SJSA1 (cell line): Measurements from ENCODE around the gene SLC7A8. TPM values are rescaled to one million over a fixed set of nuclear protein-coding genes. Genes with fewer than 3 reads are reported as not detected.

Experiments
- DNase-seq, 2 experiments: peaks; one replicate each; pipeline ENCODE4 v3.0.0-alpha.2; 2015 to 2020; ENCODE audit warnings: low spot score in 2 of 2, low read depth in 1 of 2
- H3K27ac ChIP-seq: fragments of 250-450 bp; sonication (Bioruptor Pico); 2 replicates; pipeline ENCODE4 v1.5.1; 2020; ENCODE audit warnings: mild to moderate bottlenecking, moderate library complexity
- H3K27me3 ChIP-seq: fragments of 250-450 bp; sonication (Bioruptor Pico); replicated peaks from 2 replicates; pipeline ENCODE4 v1.5.1; 2020; ENCODE audit warnings: mild to moderate bottlenecking, moderate library complexity
- H3K36me3 ChIP-seq: fragments of 250-450 bp; sonication (Bioruptor Pico); 2 replicates; pipeline ENCODE4 v1.5.1; 2020; ENCODE audit warnings: mild to moderate bottlenecking
- H3K4me1 ChIP-seq: fragments of 250-450 bp; sonication (Bioruptor Pico); replicated peaks from 2 replicates; pipeline ENCODE4 v1.6.1; 2021; ENCODE audit warnings: mild to moderate bottlenecking
- H3K4me3 ChIP-seq: fragments of 250-450 bp; sonication (Bioruptor Pico); 2 replicates; pipeline ENCODE4 v1.5.1; 2020; ENCODE audit warnings: mild to moderate bottlenecking
- H3K9me3 ChIP-seq: fragments of 250-450 bp; sonication (Bioruptor Pico); replicated peaks from 2 replicates; pipeline ENCODE4 v1.5.1; 2020; ENCODE audit warnings: mild to moderate bottlenecking
- total RNA-seq: library from RNA; depleted of rRNA; stranded (reverse); fragments of >200 nt; shearing (Covaris generic); gene quantifications from 2 replicates; pipeline ENCODE4 v1.2.3, GENCODE V29; 2014

Gene SLC7A8
- total RNA-seq, 1 experiment from 2014 or later: 0.45 TPM

DNA sequence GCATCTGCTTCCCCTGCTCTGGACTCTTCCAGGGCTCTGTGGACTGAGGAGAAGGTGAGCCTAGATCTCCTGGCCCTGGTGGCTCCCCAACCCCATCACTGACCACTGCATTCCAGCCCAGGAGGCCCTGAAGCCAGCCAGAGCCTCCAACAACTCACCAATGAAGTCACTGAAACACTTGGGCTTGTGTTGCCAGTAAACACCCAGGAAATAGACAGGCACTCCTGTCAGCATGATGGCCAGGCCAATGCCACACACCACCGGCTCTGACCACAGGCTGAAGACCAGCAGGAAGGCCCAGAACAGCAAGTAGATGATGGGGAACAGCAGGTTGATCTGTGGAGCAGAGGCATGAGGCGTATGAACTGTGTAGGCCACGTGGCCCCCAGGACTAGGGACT lies 55.6 kb downstream of the SLC7A8 start:
- H3K4me1 ChIP-seq: no peaks in the 10 kb centered on the region
- no peaks in the 10 kb centered on the region for H3K36me3 ChIP-seq
- no peaks in the 10 kb centered on the region for H3K9me3 ChIP-seq
- no peak overlapping the region for H3K4me3 ChIP-seq
- H3K27me3 ChIP-seq: no peaks in the 10 kb centered on the region
- no peak overlapping the region for H3K27ac ChIP-seq
- no peak for DNase-seq

DNA sequence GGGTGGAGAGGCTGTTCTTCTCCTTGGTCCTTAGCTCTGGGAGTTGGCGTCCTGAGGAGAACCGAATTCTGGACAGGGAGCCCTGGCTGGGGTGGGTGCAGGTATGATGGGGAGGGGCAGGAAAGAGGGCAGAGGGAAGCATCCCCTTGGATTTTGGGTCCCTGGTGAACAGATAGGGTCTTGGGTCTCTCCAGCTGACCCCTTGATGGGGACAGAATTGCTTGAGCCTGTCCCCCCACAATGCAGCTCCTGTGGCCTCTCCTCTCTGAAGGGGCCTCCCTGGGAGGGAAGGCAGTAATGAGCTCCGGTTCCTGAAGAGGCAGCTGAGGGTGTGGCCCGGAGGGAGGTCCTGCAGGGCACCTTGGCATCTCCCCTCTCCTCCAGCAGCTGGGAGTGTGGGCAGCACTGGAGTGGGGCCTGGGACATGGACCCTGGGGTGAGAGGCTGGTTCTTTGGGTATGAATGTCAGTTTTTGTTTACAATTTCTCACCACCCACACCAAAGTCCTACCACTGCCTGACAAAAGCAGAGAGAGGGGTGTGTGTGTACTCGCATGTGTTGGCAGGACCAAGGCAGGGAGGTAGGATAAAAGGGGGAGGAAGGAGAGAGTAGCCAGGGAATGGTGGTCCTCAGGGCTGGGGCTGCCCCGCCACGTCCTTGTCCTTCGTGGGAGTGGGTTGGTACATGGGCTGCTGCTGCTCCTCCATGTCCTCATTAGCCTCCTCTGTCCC lies 56.7 kb downstream of the SLC7A8 start:
- Histone ChIP-seq H3K27ac (no peak overlapping the region), H3K4me3 (no peak overlapping the region), H3K36me3 (no peaks in the 10 kb centered on the region), H3K9me3 (no peaks in the 10 kb centered on the region), H3K27me3 (no peaks in the 10 kb centered on the region), H3K4me1 (no peaks in the 10 kb centered on the region)
- no peak for DNase-seq

DNA sequence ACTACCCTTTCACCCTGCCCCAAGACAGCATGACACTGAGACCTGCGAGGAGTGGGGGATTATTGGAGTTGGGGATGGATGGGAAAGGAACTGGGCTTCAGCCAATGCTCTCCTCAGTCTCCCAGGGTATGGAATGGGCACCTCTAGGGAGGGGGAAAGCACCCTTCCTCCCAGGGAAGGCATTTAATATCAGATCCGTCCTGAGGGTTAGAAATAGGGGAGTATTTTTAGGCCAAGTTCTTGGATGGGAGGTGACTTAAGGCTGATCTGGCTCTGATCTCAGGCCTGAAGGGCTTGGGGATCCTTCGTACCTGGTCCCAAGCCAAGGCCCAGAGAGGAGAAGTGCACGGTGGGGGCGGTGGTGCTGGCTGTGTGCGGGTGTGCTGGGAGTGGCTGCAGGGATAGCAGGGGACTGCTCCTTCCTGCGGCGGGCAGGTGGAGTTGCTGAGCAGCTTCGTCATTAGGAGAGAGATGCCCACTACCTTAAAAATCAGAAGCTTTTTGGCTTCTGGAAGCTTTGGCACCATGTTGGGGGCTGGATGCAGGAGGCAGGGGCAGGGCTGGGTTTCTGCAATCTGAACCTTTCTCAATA lies 57.4 kb downstream of the SLC7A8 start:
- H3K36me3 ChIP-seq: no peaks in the 10 kb centered on the region
- H3K27ac ChIP-seq: no peak overlapping the region
- no peak overlapping the region for H3K4me3 ChIP-seq
- no peak for DNase-seq
- no peaks in the 10 kb centered on the region for H3K27me3 ChIP-seq
- H3K9me3 ChIP-seq: no peaks in the 10 kb centered on the region
- H3K4me1 ChIP-seq: peaks cover 6% of the 10 kb centered on the region

DNA sequence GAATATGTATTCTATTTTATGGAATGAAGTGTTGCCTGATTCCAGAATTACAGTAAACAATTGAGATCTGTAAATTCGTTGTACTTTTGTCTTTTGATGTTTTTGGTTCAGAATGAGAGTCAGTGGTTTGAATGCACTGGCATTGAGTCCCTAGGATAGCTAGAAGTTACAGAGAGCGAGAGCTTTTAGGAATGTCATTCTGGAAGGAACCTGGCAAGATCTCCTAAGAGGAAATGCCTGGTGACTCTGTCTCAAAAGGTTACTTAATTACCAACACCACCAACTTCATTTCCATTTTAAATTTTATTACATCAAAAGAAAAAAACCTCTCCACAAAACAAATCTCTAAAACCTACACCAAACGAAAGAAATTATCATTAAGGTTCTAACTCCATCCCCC lies 58.4 kb downstream of the SLC7A8 start:
- Histone ChIP-seq H3K9me3 (no peaks in the 10 kb centered on the region), H3K4me1 (peaks cover 8% of the 10 kb centered on the region), H3K36me3 (no peaks in the 10 kb centered on the region), H3K4me3 (no peak overlapping the region), H3K27me3 (no peaks in the 10 kb centered on the region), H3K27ac (no peak overlapping the region)
- no peak for DNase-seq

DNA sequence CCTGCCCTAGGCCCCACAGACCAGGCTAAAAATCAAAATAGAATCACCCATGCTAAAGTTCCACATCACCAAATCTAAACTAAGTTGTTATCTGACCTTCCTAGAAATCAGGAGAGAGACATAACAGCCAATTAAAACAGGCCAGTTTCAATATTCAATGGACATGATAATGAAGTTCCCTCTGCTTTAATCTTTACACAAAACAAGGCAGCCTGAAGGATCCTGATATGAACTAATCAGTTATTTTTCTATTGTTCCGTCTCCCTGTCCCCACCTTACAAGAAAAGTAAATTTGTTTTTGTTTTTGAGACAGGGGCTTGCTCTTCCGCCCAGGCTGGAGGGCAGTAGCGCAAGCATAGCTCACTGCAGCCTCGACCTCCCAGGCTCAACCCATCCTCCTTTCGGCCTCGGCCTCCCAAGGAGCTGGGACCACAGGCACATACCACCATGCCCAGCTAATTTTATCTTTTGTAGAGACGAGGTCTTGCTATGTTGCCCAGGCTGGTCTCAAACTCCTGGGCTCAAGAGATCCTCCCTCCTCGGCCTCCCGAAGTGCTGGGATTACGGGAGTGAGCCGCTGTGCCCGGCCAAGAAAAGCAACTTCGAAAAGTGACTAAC lies 59.0 kb downstream of the SLC7A8 start:
- H3K36me3 ChIP-seq: no peaks in the 10 kb centered on the region
- peaks cover 8% of the 10 kb centered on the region for H3K4me1 ChIP-seq
- no peaks in the 10 kb centered on the region for H3K27me3 ChIP-seq
- H3K9me3 ChIP-seq: no peaks in the 10 kb centered on the region
- H3K4me3 ChIP-seq: no peak overlapping the region
- no peak overlapping the region for H3K27ac ChIP-seq
- DNase-seq: no peak

DNA sequence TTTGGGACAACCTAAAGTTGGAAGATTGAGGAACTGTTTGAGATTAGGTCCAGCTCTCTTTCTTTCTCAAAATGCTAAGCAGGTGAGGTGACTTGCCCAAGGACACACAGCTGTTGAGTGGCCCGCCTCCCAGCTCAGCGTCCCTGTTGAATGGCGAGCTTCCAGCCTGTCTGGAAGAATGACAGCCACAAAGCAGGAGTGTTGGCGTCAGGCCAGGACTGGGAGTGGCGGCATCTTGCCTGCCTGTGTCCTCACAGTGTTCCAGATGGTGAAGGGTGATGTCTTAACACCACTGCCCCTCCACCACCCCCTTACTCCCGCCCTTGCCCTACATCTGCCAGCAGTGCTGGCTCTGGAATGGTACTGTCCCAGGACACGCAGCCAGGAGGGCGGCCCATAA lies 60.0 kb downstream of the SLC7A8 start:
- no peak overlapping the region for H3K4me3 ChIP-seq
- no peak for DNase-seq
- H3K4me1 ChIP-seq: peaks cover 8% of the 10 kb centered on the region
- H3K27ac ChIP-seq: no peak overlapping the region
- H3K27me3 ChIP-seq: no peaks in the 10 kb centered on the region
- no peaks in the 10 kb centered on the region for H3K9me3 ChIP-seq
- no peaks in the 10 kb centered on the region for H3K36me3 ChIP-seq

DNA sequence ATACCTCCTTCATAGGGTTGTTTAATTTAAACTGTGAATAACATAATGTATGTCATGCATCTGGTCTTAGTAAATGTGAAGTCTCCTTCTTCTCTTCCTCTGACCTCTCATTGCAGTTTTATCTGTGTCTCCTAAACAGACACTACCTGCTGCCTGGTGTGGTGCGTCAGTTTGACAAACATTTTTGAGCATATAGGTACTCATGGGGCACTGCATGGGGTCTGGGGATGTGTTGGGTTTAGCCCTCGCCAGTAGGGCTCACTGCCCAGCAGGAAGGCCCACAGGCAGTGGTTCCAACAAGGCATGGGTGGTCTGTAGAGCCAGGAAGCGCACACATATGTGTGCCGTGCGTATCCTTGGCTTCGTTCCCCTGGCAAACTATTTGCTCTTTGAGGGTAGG lies 61.4 kb downstream of the SLC7A8 start:
- Histone ChIP-seq H3K4me1 (peaks cover 8% of the 10 kb centered on the region), H3K27me3 (no peaks in the 10 kb centered on the region), H3K27ac (no peak overlapping the region), H3K9me3 (no peaks in the 10 kb centered on the region), H3K36me3 (no peaks in the 10 kb centered on the region), H3K4me3 (no peak overlapping the region)
- no peak for DNase-seq

DNA sequence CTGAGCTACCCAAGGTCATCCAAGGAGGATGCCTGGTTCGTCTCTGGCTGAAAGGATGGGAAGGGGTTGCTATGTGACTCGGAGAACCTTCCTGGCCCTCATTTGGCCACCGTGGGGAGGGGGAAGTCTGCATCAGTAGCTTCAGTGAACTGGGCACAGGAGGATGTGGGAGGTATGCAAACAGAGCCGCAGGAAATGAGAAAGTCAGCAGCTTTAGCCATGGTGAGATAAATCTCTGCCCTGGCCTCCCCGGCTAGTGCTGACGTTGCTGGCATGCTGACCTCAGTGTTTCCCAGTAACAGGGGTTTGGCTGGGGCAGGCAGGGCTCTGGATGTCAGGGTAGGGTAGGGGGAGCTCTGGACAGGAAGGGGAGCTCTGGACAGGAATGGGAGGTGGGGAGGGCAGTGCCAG lies 62.1 kb downstream of the SLC7A8 start:
- DNase-seq: no peak
- Histone ChIP-seq H3K27ac (no peak overlapping the region), H3K27me3 (no peaks in the 10 kb centered on the region), H3K36me3 (no peaks in the 10 kb centered on the region), H3K4me3 (no peak overlapping the region), H3K4me1 (peaks cover 8% of the 10 kb centered on the region), H3K9me3 (no peaks in the 10 kb centered on the region)

DNA sequence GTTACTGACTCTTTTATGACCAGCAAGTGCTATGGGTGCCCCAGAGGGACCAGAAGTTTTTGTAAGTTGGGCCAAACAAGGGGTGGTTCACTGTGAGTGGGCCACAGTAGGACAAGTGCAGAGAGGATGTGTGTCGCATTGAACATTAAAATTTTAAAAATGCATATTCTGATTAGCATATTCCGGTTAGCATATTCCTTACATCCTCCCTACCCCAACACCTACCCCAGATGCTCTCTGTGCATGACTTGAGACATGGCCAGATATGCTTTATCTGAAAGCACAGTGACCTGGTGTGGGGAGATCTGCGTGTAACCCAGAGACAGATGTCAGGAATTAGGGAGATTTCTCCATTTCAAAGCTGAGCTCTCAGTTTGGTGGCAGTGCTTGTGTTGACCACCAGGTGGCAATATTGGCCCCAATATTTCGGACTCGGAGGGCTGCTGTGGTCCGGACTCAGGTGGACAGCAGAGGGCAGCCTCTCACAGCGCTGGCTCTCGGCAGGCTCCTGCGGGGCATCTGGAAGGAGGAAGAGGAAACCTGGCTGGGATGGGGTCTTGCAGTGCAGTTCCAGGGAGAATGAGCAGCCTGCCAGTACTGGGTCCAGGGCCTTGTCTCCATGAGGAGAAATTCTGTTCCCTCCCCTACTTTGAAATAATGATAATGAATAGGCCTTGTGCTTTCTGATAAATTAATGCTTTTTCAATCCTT lies 62.8 kb downstream of the SLC7A8 start:
- H3K9me3 ChIP-seq: no peaks in the 10 kb centered on the region
- DNase-seq: peak; percentile 70 to 85
- H3K27me3 ChIP-seq: no peaks in the 10 kb centered on the region
- H3K27ac ChIP-seq: no peak overlapping the region
- H3K36me3 ChIP-seq: no peaks in the 10 kb centered on the region
- no peak overlapping the region for H3K4me3 ChIP-seq
- H3K4me1 ChIP-seq: peaks cover 10% of the 10 kb centered on the region

DNA sequence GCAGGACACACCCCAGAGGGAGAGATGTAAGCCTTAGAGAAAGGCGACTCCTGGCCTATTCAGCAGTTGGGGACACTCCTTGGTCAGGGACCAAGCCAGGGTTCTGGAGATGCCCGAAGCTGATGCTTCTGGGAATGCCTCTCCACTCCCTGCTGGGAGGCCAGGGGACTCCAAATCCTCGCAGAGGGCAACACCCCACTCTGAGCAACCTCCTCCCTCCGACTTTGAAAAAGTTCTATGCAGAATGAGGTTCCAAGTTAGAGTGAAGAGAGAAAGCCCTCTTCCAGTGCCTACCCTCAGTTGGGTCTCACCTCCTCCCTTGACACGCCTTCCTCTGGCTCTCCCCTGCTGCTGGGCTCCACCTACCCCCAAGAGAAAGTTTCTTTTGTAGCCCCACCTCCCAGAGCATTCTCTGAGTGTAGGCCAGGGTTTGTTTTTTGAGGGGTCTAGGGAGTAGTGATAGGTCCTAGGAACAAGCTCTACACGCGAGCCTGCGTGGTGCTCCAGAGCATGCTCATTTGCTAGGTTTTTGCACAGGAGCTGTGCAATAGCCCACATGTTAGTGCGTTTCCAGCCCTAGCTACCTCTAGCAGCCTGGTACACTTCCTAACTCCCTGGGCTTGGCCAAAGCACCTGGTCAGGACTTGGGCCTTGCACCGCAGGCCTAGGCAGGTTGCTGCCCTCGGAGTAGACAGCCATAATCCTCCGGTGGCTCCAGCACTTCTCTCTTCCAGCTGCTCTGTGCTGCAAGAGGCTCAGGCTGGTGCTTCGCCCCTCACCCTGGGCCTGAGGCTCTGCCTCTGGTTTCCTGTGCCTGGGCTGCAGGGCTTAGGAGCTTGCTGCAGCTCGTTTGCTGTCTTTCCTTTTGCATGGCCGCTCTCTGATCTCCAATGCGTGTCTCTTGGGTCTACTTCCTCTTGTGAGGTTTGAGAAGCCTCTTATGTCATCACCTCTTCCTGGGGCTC lies 63.8 kb downstream of the SLC7A8 start:
- Histone ChIP-seq H3K9me3 (no peaks in the 10 kb centered on the region), H3K27ac (no peak overlapping the region), H3K36me3 (no peaks in the 10 kb centered on the region), H3K4me1 (peaks cover 20% of the 10 kb centered on the region), H3K27me3 (no peaks in the 10 kb centered on the region), H3K4me3 (no peak overlapping the region)
- no peak for DNase-seq

DNA sequence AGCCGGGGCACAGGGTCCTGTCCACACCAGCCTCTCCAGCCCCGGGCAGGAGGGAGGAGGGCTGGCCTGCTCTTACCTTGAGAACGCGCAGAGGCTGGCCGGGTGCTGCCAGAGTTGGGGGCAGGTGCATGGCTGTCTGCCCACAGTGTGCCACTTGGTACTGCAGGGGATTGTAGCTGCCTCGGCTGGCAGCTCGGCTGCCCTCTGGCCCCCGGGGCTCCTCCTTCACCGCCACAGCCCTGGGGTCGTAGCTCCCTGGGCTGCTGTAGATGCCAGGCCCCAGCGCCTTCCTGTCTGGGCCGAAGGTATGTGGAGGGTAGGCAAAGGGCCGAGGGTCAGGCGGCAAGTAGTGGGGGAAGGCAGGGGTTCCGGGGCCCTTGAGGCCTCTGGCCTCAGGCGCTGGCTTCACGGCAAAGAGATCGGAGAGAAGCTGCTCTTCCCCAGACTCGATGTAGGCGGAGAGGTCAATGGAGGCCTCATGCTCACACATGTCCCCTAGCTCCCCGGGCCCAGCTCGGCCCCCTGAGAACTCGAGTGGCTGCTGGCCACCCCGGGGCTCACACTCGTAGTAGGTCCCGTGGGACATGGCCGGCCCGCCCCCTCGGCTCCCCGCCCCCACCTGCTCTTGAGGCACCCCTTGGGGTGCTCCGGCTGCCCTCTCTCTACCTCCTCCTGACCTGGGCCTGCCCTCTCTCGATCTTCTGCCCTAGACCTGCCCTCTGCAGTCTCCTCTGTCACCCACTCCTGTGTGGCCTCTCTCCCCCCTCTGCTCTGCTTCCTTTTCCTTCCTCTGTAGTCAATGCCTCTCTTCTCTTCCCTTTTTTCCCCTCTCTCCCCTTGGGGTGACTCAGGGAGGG lies 64.7 kb downstream of the SLC7A8 start, which contains the start of gene CEBPE:
CEBPE (minus strand) TSS at position 750 of the 857 bp plus-strand sequence; CDS start at position 586, 164 bp downstream.
- H3K27me3 ChIP-seq: no peaks in the 10 kb centered on the region
- no peak within 1 kb of the TSS for H3K4me3 ChIP-seq
- peaks cover 28% of the 10 kb centered on the region for H3K4me1 ChIP-seq

DNA sequence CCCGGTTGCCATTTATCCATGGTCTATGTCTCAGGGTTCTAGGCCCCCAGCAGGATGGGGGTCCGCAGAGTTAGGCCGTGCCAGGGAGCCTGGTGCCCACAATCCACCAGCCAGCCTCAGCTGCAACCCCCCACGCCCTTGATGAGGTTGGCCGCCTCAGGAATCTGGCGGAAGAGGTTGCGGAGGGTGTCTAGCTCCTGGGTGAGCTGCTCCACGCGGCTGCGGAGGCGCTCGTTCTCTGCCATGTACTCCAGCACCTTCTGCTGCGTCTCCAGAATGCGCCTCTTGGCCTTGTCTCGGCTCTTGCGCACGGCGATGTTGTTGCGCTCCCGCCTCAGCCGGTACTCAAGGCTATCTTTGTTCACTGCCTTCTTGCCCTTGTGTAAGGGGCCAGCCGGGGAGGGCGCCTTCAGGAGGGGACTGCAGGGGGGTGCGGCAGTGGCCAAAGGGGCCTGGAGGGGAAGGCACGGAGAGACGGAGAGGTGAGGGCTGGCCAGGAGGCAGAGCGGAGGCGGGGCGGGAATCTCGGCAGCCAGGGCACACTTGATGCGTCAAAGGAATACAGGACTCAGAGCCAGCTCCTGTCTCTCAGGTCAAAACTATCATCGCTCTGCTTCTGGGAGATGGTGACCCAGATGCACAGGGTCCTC lies 66.0 kb downstream of the SLC7A8 start:
- no peaks in the 10 kb centered on the region for H3K27me3 ChIP-seq
- H3K27ac ChIP-seq: no peak overlapping the region
- no peak for DNase-seq
- no peaks in the 10 kb centered on the region for H3K36me3 ChIP-seq
- H3K9me3 ChIP-seq: no peaks in the 10 kb centered on the region
- peaks cover 28% of the 10 kb centered on the region for H3K4me1 ChIP-seq
- H3K4me3 ChIP-seq: no peak overlapping the region

More for the DNA sequence above, 64.7 kb downstream of the SLC7A8 start, which contains the start of gene CEBPE:
- Histone ChIP-seq H3K36me3 (no peaks in the 10 kb centered on the region), H3K27ac (no peak within 1 kb of the TSS), H3K9me3 (no peaks in the 10 kb centered on the region)
- DNase-seq: no peak
